GM19372 (cell line): Measurements from ENCODE around the gene THSD7B.
"Not testable (repeated sequence)": the region's sequence is repeated elsewhere in the genome, so short reads cannot be mapped to it uniquely, and the experiment has no call there.

ENCODE experiments used
- ATAC-seq: cut with Tn5 transposase; IDR thresholded peaks from one replicate; pipeline ENCODE4 v1.9.1; 2021; ENCODE audit warnings: mild to moderate bottlenecking, low read depth, moderate library complexity; ENCODE audit not compliant: unreplicated experiment

THSD7B gene

DNA sequence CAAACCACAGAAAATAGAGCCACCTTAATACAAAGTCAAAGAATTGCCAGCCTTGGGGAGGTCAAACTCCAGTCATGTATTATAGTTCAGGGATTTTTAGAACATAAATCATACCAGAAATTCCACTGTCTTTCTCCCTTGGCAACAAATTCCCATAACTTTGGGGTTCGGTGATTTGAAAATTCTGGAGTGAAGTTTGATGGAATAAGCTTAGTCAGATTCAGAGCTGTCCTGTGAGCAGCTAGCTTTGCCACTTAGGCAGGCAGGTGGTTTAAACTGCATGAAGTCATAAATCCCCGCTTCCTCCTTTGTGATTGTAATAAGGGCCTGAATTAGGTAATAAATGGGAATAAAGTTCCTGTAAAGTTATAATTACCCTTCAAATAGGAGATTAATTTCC lies 741.9 kb downstream of the THSD7B start:
- no peak for ATAC-seq

DNA sequence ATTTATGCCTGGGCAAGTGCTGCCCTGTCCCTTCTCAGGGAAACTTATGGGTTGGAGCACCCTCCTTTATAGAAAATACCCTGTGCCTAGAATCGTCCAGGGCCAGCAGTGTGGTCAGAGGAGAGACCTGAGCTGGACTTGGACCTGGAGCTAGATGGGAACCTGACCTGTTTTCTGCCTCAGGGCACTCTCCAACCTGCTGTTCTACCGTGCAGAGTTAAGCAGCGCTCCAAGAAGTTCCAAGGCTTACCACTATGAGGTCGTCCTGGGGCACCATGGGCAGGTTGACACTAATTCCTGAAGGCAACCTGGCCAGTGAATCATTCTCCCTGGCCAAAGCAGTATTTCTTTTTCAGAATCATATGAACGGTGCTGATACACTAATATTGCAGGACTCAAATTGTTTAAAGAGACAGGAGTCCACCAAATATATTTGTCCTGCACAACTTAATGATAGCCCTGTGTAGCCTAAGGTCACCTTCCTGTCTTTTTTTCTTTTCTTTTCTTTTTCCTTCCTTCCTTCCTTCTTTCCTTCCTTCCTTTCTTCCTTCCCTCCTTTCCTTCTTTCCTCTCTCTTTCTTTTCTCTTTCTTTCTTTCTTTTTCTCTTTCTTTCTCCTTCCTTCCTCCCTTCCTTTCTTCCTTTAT lies 743.5 kb downstream of the THSD7B start:
- ATAC-seq = no peak

DNA sequence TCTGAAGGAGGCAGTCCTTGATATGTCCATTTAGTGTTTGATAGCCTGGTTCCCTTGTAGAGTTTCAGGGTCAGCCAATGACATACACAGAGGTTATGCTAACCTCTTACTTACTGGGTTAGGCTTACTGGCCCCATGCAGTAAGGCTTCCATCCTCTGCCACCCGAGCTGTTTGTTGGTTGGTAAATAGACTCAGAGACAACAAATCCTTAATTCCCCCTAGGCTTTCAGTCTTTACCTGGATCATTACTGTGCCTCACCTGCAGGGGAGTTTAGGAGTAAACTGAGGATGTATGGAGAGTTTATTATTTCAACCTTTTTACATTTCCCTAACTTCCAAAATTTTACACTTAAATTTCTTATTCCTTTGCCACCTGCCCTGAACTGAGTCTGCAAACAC lies 746.2 kb downstream of the THSD7B start:
- ATAC-seq = no peak

DNA sequence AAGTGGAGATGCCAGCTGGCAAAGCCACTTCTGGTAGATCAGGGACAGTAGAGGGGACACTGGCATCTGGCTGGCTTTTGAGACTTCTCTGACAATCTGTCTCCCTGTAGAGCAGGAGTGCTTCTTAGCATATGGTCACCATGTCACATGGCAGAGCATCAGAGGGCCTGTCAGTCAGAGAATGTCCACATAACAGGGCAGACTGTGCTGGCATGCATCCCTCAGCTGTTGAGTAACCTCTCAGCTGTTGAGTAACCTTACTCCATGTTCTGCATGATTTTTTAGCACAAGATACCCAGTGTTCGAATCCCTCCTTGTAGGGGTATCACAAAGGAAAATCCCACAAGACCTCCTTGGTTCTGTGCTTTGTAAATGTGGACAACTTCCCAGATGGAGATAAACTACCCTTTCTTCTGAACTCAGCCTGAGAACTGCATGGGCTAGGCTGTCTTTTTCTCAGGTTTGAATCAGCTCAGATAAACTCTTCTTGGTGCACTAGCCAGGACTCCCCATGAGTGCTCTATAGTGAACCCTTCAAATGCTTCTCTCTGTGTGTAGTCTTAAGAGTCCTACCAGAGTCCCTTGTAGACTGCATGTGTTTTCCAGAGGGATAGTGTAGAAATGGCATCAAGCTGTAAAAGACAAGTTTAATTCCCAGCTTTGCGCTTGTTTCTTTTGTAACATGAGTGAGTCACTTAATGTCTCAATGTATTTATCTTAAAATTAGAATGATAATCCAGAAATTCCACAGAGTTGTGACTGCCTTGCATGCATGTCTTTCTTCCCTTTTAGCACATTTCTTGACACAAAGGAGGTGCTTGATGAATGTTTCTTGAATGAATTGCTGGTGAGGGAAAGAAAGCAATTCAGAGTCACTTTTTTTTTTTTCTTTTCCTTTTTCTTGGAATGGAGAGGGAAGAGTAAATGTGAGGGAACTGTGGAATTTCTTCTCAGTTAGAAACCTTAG lies 756.6 kb downstream of the THSD7B start:
- no peak for ATAC-seq

DNA sequence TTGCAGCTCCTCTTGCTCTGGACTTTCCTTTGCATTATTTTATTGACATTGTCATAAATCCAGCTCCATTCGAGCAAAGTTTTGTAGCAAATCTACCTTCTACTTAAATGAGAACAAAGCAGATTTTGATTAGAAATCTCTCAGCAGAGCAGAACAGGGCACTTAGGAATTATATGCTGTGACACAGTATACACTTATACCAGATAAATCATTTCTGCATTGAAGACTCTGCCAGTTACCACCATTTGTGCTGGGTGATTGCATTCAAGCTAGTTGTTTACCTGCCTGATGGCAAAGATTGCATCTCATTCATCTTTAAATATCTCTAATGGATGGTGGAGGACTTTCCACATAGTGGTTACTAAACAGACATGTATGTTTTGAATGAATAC lies 757.3 kb downstream of the THSD7B start:
- no peak for ATAC-seq

DNA sequence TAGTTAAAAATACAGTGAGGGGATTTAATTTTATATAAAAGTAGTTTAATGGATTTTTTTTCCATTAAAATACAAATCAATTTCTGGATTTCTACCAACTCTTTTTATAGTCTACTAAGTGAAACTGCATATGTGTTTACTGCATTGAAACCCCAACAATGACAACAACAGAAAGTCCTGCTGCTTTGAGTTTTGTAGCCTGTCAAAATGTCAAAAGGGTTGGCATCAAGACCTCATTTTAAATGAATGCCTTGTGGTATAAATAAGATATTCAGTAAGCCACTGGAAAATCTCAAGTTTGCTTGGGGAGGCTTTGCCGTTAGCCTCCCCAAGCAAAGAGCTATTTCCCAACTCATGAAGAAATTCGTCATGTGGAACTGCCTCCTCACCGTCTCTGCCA lies 758.6 kb downstream of the THSD7B start:
- ATAC-seq = no peak

DNA sequence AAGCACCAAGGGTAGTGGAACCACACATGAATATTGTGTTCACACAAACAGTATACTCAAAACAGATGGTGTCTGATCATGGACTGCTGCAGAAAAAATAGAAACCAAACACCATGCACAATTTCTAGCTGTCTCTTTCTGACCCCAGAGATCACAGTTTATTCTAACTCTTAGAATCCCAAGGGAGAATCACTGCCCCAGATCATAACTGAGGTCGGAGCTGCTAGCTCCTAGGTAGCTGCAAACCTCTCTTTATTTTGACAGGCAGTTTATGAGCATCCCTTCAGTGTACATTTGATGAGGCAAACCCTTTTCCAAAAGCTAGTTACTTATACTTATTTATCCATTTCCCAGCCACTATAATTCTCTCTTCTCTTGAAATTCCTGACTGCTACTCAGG lies 759.8 kb downstream of the THSD7B start:
- ATAC-seq = no peak

DNA sequence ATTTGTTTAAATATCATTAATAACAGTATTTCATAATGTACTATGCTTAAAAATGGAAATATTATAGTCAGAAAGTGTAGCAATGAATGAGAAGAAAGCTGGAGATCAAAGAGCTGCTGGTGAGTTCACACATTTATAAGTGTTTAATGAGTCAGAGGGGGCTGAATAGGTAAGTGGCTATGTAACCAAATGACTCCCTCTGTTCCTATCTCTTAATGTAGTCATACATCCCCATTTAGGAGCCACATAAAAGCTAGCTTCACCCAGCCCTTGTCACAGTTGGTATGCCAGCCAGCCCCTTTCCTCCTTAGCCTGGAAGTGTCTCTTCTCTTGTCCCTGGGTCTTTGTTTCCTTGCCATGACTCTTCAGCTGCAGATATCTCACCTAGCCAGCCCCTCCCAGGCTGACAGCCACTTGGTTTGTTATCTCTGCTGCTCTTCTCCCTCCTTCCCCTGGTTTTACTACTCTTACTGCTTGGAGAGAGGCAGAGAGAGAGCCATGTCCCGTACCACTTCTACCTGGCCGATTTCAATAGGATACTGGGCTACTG lies 760.4 kb downstream of the THSD7B start:
- no peak for ATAC-seq

DNA sequence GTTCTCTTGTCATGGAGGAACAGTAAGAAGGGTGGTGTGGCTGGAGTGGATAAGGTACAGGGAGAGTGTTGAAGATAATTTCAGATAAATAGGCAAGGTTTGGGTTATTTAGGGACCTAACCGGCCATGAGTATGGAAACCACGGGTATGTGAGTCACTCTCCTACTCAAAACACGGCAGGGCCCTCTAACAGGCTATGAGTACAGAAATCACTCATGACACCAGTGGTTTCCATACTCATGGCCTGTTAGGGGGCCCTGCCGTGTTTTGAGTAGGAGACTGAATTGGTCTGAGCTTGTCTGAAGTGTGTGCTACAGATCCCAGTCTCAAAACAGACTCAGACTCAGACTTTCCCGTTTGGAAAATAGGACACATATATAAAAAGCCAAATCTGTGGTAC lies 770.6 kb downstream of the THSD7B start:
- no peak for ATAC-seq

DNA sequence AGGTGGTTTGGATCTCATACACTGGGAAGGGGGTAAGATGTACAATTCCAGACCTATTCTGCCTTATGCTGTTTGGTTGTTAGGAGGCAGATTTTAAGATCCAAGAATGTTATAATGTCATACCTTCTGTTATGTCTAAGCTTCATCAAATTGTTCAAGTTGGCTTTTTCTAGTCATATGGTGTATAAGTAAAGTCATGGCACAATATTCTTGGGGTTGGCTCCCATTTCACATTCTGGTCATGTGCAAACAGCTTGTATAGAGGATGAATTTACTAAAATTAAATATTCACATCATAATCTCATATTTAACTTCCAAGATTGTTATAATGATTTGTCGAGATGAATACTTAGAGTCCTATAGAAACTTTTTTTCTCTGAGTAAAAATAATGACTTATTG lies 774.0 kb downstream of the THSD7B start:
- ATAC-seq = no peak

DNA sequence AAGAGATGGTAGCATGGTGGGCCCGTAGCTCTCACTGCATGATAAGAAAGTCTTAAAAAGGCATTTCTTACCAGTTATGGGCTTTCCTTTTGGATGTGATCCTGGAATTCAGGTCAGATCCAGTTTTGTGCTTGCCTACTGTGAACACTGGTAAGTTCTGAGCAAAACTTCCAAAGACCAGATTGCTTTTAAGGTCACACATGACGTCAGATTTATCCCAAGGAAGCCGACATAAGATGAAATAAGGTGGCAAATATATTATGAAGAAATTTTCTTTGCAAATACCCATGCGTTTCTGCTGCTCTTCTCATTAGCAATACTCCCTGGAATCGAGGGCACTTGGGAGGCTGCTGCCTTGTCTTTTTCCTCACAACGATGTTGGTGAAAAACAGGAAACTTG lies 782.5 kb downstream of the THSD7B start:
- no peak for ATAC-seq

DNA sequence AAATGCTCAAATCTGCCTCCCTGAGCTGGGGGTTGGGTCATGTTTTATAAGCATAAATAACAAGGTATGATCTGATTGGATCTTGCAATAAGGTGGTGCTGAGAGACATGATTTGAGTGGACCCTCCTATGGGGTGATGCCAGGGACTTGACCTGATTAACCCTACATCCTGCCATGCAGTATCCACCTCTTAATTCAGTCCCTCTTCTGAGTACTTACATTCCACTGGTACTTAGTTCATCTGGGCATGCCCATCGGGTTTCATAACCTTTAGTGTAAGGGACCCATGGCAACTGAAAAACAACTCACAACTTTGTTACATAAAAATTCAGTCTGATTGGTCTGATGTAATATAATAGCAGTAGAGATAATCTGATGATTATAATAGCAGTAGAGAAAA lies 801.0 kb downstream of the THSD7B start:
- no peak for ATAC-seq

DNA sequence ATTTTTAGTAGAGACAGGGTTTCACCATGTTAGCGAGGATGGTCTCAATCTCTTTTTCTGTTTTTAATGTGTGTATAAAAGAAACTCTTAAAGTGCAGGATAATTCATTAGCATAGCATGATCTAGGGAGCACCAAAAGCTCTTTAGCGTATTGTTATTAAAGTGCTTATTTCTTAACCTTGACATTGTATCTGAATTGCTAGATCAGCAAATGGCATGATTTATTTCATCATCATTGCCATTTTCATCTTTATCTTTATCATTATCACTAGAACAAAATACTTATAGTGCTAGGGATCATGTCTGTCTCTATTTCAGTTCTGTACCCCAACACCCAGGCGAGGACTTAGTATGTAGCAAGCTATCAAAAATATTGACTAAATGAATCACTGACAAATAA lies 805.1 kb downstream of the THSD7B start:
- no peak for ATAC-seq

DNA sequence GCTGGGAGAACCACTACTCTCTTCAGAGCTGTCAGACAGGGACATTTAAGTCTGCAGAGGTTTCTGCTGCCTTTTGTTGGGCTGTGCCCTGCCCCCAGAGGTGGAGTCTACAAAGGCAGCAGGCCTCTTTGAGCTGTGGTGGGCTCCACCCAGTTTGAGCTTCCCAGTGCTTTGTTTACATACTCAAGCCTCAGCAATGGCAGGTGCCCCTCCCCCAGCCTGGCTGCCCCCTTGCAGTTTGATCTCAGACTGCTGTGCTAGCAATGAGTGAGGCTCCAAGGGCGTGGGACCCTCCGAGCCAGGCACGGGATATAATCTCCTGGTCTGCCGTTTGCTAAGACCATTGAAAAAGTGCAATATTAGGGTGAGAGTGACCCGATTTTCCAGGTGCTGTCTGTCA lies 822.5 kb downstream of the THSD7B start:
- not testable (repeated sequence) for ATAC-seq

DNA sequence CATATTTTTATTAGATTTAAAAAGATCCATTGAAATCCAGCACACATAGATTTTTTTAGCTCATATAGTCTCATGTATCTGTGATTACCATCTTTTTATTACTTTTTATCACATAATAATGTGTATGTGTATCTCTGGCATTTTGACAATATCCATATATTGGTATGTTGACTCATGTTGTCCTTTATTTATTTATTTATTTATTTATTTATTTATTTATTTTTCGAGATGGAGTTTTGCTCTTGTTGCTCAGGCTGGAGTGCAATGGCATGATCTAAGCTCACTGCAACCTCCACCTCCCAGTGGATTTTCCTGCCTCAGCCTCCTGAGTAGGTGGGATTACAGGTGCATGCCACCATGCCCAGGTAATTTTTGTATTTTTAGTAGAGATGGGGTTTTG lies 823.2 kb downstream of the THSD7B start:
- not testable (repeated sequence) for ATAC-seq

DNA sequence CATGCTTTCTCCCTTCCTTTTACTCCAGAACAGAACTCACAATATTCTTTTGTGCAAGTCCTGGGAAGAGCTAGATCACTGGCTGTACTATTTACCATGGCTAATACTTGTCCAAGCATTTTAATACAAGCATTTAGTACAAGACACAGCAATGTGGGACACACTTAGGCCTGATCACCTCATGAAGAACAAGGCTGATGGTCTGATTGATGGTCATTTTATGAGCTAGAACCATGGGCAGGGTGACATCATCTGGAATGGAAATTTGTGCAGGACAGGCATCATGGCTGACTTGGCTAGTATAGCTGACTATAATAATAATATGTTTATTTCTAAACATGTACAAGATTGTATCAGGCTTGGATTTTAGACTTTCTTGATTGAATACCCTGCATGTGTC lies 824.8 kb downstream of the THSD7B start:
- ATAC-seq = no peak

DNA sequence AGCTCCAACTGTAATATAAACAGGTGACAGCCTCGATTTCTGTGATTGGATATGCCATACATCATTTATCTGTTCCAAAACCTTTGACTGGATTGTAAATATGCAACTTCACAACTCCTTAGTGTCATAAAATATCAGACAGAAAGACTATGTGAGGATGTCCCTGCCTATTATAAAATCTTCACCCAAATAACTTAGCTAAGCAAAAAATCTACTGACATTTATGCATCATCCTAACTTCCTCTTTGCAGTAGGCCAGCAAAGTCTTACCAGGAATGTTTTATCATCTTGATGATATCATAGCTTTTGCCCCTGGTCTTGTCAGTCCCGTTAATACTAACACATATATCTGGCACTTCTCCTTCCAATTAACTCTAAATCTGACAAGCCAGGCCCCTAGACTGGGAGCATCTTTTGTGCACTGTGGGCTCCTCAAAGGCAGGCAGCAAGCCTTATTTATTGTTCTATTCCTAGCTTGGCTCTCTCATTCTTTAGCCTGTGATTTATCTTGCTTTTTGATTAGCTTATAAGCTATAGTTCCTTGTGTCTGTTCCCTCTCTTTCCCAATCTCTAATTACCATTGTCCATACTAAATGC lies 842.5 kb downstream of the THSD7B start:
- no peak for ATAC-seq

DNA sequence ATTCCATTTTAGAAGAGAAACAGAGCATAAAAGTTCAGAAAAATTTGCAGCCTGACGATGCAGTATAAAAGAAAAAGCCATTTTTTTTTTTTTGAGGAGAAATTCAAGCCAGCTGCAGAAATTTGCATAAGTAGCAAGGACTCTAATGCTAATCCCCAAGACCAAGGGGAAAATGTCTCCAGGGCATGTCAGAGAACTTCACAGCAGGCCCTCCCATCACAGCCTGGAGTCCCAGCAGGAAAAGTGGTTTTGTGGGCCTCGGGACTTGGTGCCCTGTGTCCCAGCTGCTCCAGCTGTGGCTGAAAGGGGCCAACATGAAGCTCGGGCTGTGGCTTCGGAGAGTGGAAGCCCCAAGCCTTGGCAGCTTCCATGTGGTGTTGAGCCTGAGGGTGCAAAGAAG lies 873.6 kb downstream of the THSD7B start:
- ATAC-seq = no peak

DNA sequence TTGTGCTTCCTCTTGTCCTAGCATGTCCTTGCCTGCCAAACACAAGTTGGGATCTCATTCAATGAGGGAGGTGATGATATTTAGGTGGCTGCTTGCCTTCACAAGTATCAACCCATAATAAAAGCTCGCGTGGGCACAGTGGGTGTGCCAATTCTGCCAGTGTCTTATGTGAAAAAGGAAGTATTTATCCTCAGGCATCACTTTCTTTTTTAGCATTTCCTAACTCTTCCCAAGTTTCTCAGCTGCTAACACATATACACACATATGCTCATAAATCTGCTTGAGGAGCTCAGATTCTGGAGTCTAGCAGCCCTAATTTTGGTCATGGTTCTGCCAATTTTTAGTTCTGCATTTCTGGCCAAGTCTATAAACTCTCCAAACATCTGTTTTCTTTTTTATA lies 879.4 kb downstream of the THSD7B start:
- no peak for ATAC-seq

DNA sequence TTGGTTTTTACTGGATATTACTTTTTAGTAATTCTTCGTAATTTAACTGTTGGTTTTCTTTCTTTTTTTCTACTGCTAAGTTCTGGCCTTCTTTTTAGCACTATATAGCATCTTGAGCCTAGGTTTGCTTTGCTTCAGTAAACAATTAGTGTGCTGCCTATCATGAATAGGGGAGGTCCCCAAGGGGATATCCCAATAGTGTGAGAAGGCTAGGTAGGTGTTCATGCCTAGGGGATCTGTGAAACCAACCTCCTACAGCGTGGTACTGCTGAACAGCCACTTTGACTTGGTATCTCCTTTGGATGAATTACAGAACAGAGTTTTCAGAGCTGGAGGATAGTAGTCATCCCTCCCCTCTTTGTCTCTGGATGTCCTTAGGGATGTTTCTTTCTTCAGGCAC lies 888.7 kb downstream of the THSD7B start:
- ATAC-seq = no peak

DNA sequence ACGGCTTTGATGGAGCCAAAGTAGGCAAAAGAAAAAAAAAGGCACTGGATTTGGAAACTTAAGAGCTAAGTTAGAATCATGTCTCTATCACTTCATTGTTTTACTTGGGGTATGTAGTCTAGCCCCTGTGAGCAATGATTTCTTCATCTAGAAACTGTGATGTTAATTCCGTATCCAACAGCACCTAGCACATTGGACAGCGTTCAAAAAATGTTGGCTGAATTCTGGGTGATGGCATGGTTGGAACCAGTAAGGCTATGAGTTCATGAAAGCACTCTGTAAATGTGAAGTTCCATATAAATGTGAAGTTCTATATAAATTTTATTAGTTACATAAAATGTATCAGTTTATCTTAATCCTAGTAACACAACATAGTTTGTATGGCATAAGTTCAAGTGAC lies 890.5 kb downstream of the THSD7B start:
- ATAC-seq = no peak
